Endothelial cell of umbilical vein (primary cell): ENCODE results near the gene IRF2BP2. TPM values are rescaled to one million over a fixed set of nuclear protein-coding genes. Genes with fewer than 3 reads are reported as not detected.
"Not testable (repeated sequence)": the region's sequence is repeated elsewhere in the genome, so short reads cannot be mapped to it uniquely, and the experiment has no call there.

Experiments
- BruUV-seq: library from RNA; stranded (reverse); fragments of 400-500 nt; replicated peaks from 2 replicates; lab custom pipeline; 2021; lab: Mats Ljungman, UMichigan
- CTCF ChIA-PET: fragments of 300-600, 350-600 bp; sonication (Branson Sonifier 250); formaldehyde crosslinking; loops from one replicate; lab custom pipeline; 2021; ENCODE audit warnings: antibody characterized with exemption, inconsistent platforms; lab: Charles Lee
- POLR2A ChIA-PET: fragments of 300-600, 350-600 bp; sonication (Branson Sonifier 250); formaldehyde crosslinking; loops from one replicate; lab custom pipeline; 2021; ENCODE audit warnings: antibody characterized with exemption, inconsistent platforms; lab: Charles Lee
- DNase-seq: peaks from one replicate; pipeline ENCODE4 v3.0.0-alpha.2; 2011; ENCODE audit warnings: low read depth, low spot score
- FAIRE-seq: peaks from 2 replicates; lab custom pipeline; 2011; peaks lifted over from hg19 to GRCh38; lab: Jason Lieb, UNC
- H2AFZ ChIP-seq: 2 replicates; pipeline ENCODE4 v1.6.0; 2012; ENCODE audit warnings: low read depth, low read length, control low read depth, inconsistent platforms
- H3K27ac ChIP-seq: 2 replicates; pipeline ENCODE4 v1.5.1; 2011; ENCODE audit warnings: low read depth, mild to moderate bottlenecking, control low read depth, low read length, moderate library complexity; ENCODE audit not compliant: insufficient read depth
- H3K27me3 ChIP-seq, 2 experiments: 2 replicates each; pipeline versions ENCODE4 v1.6.0 to v1.6.1; 2011; ENCODE audit warnings: low read length in 2 of 2, mixed read lengths in 1 of 2; ENCODE audit not compliant: control insufficient read depth in 2 of 2, insufficient read depth in 2 of 2
- H3K36me3 ChIP-seq, 2 experiments: 2 replicates in 1 of 2; 3 replicates in 1 of 2; pipeline ENCODE4 v1.5.1; 2011; ENCODE audit warnings: low read length in 2 of 2, mild to moderate bottlenecking in 1 of 2, moderate library complexity in 1 of 2; ENCODE audit not compliant: control insufficient read depth in 2 of 2, insufficient read depth in 2 of 2; ENCODE audit errors: extremely low read depth in 1 of 2
- H3K4me1 ChIP-seq: 3 replicates; pipeline ENCODE4 v1.5.1; 2011; ENCODE audit warnings: mild to moderate bottlenecking, low read length; ENCODE audit not compliant: control insufficient read depth, insufficient read depth; ENCODE audit errors: extremely low read depth
- H3K4me2 ChIP-seq: 2 replicates; pipeline ENCODE4 v1.6.1; 2011; ENCODE audit warnings: low read length, control low read depth, mixed read lengths; ENCODE audit not compliant: insufficient read depth
- H3K4me3 ChIP-seq, 3 experiments: fragments of 200-600 bp in 1 of 3; sonication (generic), shearing (Covaris generic) in 1 of 3; replicated peaks in 1 of 3; 2 replicates each; pipeline ENCODE4 v1.5.1; 2011 to 2016; ENCODE audit warnings: control low read depth in 3 of 3, low read length in 3 of 3, mild to moderate bottlenecking in 2 of 3, inconsistent platforms in 1 of 3, low read depth in 1 of 3, moderate library complexity in 1 of 3; ENCODE audit not compliant: insufficient read depth in 1 of 3
- H3K79me2 ChIP-seq: 2 replicates; pipeline ENCODE4 v1.6.0; 2012; ENCODE audit warnings: low read length, inconsistent platforms; ENCODE audit not compliant: control insufficient read depth, insufficient read depth
- H3K9ac ChIP-seq: replicated peaks from 2 replicates; pipeline ENCODE3; 2011; ENCODE audit warnings: low read length, control low read depth; ENCODE audit not compliant: insufficient read depth; ENCODE audit errors: extremely low read depth
- H3K9me1 ChIP-seq: replicated peaks from 3 replicates; pipeline ENCODE4 v1.6.0; 2011; ENCODE audit warnings: mild to moderate bottlenecking, low read length; ENCODE audit not compliant: control insufficient read depth, insufficient read depth; ENCODE audit errors: extremely low read depth
- H3K9me3 ChIP-seq: replicated peaks from 2 replicates; pipeline ENCODE4 v1.5.1; 2012; ENCODE audit warnings: low read length, inconsistent platforms; ENCODE audit not compliant: control insufficient read depth, insufficient read depth
- H4K20me1 ChIP-seq: replicated peaks from 2 replicates; pipeline ENCODE3; 2011; ENCODE audit warnings: mild to moderate bottlenecking, low read length; ENCODE audit not compliant: control insufficient read depth, insufficient read depth; ENCODE audit errors: extremely low read depth
- CTCF ChIP-seq, 2 donors: IDR thresholded peaks; 1 replicate in 1 of 2; 2 replicates in 1 of 2; pipeline ENCODE4 v1.5.1; 2011; ENCODE audit warnings: low read length in 2 of 2, mild to moderate bottlenecking in 2 of 2, moderate library complexity in 2 of 2, control low read depth in 1 of 2, inconsistent platforms in 1 of 2, low read depth in 1 of 2; ENCODE audit not compliant: insufficient read depth in 1 of 2; ENCODE audit errors: extremely low read depth in 1 of 2
- EZH2 ChIP-seq: IDR thresholded peaks from 2 replicates; pipeline ENCODE4 v1.6.1; 2012; ENCODE audit warnings: borderline replicate concordance, low read depth, mild to moderate bottlenecking, moderate library complexity, low read length, inconsistent platforms; ENCODE audit not compliant: severe bottlenecking
- FOS ChIP-seq: IDR thresholded peaks from 2 replicates; pipeline ENCODE4 v1.6.1; 2011; ENCODE audit warnings: mild to moderate bottlenecking, low read length, moderate library complexity, borderline replicate concordance; ENCODE audit not compliant: insufficient read depth
- GATA2 ChIP-seq: IDR thresholded peaks from 2 replicates; pipeline ENCODE4 v1.7.0; 2011; ENCODE audit warnings: low read depth, mild to moderate bottlenecking, moderate library complexity, mixed read lengths, low read length; ENCODE audit not compliant: insufficient read length, insufficient read depth
- JUN ChIP-seq: IDR thresholded peaks from 2 replicates; pipeline ENCODE4 v1.6.1; 2011; ENCODE audit warnings: borderline replicate concordance, low read depth; ENCODE audit not compliant: insufficient read length, insufficient read depth
- MAX ChIP-seq: IDR thresholded peaks from 2 replicates; pipeline ENCODE4 v1.6.1; 2011; ENCODE audit not compliant: insufficient read depth, insufficient read length
- MYC ChIP-seq: IDR thresholded peaks from one replicate; pipeline ENCODE4 v1.6.1; 2011; ENCODE audit warnings: mild to moderate bottlenecking, low read depth, low read length
- POLR2A ChIP-seq: IDR thresholded peaks from 2 replicates; pipeline ENCODE4 v1.6.1; 2012; ENCODE audit warnings: low read depth, mild to moderate bottlenecking, control low read depth, low read length
- POLR2AphosphoS5 ChIP-seq: IDR thresholded peaks from 2 replicates; pipeline ENCODE4 v1.6.1; 2012; ENCODE audit warnings: low read depth, mild to moderate bottlenecking, control low read depth, low read length, moderate library complexity; ENCODE audit not compliant: insufficient read depth
- dilution Hi-C: fragments of 300-500 bp; cut with MboI; formaldehyde crosslinking; loops from one replicate; pipeline ENCODE4 v1.15.0; 2019; ENCODE audit warnings: low sequenced_read_pairs; ENCODE audit not compliant: extremely low pct_ligation_motif_present
- intact Hi-C: fragments of 100-400 bp; cut with micrococcal nuclease; formaldehyde crosslinking; loops from one replicate; pipeline ENCODE4 v1.10.0; 2022
- polyA plus RNA-seq, 4 experiments: library from polyadenylated mRNA; depleted of rRNA in 3 of 4; stranded (reverse) in 3 of 4; unstranded in 1 of 4; fragments of >200 nt; gene quantifications; 2 replicates each; pipeline versions ENCODE4 v1.2.1 to v1.2.3, GENCODE V29; 2011 to 2012; ENCODE audit warnings: missing spikeins in 1 of 4
- total RNA-seq: library from RNA; stranded (reverse); gene quantifications from 2 replicates; pipeline ENCODE4 v1.2.3, GENCODE V29; 2021

The IRF2BP2 gene
- total and polyA plus RNA-seq, 2 donors (not counting 3 experiments of a cell fraction or from before 2014, with no cell fraction given), result 66.6 to 109 TPM

GRCh38 chr1:234595899-234596298 lies 14.1 kb downstream of the IRF2BP2 start:
- TF ChIP-seq CTCF (IDR thresholded peaks at IDR 0.05; ENCODE audit: extremely low read depth in 1 of 2, insufficient read depth in 1 of 2, low read depth in 1 of 2, low read length in 2 of 2) (no peak), POLR2A (no peak), EZH2 (no peak), FOS (no peak), JUN (no peak), MYC (no peak), POLR2AphosphoS5 (no peak), MAX (no peak), GATA2 (no peak)
- no TSS peak for BruUV-seq
- Histone ChIP-seq H2AFZ (no peak overlapping the region), H3K9me1 (no peaks in the 10 kb centered on the region), H3K36me3 (no peaks in the 10 kb centered on the region), H3K4me2 (no peak overlapping the region), H3K4me1 (peaks cover 21% of the 10 kb centered on the region), H3K79me2 (no peaks in the 10 kb centered on the region), H3K27ac (no peak overlapping the region), H3K4me3 (no peak overlapping the region), H4K20me1 (no peaks in the 10 kb centered on the region), H3K9me3 (no peaks in the 10 kb centered on the region), H3K9ac (no peak overlapping the region), H3K27me3 (no peaks in the 10 kb centered on the region)
- ChIA-PET CTCF (interaction anchor here (3.8 to 7.9 kb wide), 2 partner anchors 96 to 488 kb away, joined by 35 to 80 read pairs; no protein-coding TSS in a partner anchor), POLR2A (no interaction called here)
- intact Hi-C loops (no loop called here), dilution Hi-C loops (no loop called here)
- FAIRE-seq, result no peak
- no peak for DNase-seq

- H3K36me3 ChIP-seq, H3K4me2 ChIP-seq, FAIRE-seq, H3K27me3 ChIP-seq, H3K4me3 ChIP-seq, intact Hi-C loops, H3K79me2 ChIP-seq, H2AFZ ChIP-seq, H3K9ac ChIP-seq, H3K9me3 ChIP-seq, dilution Hi-C loops, H4K20me1 ChIP-seq, DNase-seq, BruUV-seq, POLR2A ChIA-PET, H3K9me1 ChIP-seq, H3K27ac ChIP-seq: not testable (repeated sequence)
- peaks cover 12% of the 10 kb centered on the region for H3K4me1 ChIP-seq
- CTCF ChIA-PET, result interaction anchor here (3.8 kb wide), 1 partner anchor 95 kb away, joined by 35 read pairs; no protein-coding TSS in a partner anchor
These were observed 15.4 kb downstream of the IRF2BP2 start for GRCh38 chr1:234594575-234594974.
